ENCODE data around the gene TICAM1. TPM values are rescaled to one million over a fixed set of nuclear protein-coding genes. Genes with fewer than 3 reads are reported as not detected.

Gene TICAM1
- total and polyA plus RNA-seq, 10 of the 15 experiments (the other 5 are each of a cell fraction or from before 2014, with no cell fraction given) = 0.31 to 31.1 (median 5.3) TPM

GRCh38 chr19:4866595-4867424 lies 35.3 kb upstream of the TICAM1 start (continued):
- TF ChIP-seq ZNF687 (IDR thresholded peaks at IDR 0.05) = 0 out of 2 replicates have a peak, but pooled peaks have one; percentile 32
- 0 out of 2 replicates have a peak, but pooled peaks have one; percentile 7 for TF ChIP-seq ZNF207 (IDR thresholded peaks at IDR 0.05; ENCODE audit: borderline replicate concordance)

GRCh38 chr19:4861147-4861546 lies 29.6 kb upstream of the TICAM1 start:
- H3K79me2 ChIP-seq (ENCODE audit: control insufficient read depth, insufficient read depth, low read length) = peaks cover 10% of the 10 kb centered on the region
- peaks cover 20% of the 10 kb centered on the region for H3K4me1 ChIP-seq (ENCODE audit: control insufficient read depth, insufficient read depth, low read length)
- no peak for FAIRE-seq
- no peak overlapping the region for H2AFZ ChIP-seq (ENCODE audit: control insufficient read depth, low read depth, low read length)
- RAD21 ChIA-PET (ENCODE audit: unreplicated experiment) = interaction anchor here (0.6 to 1.3 kb wide), 4 partner anchors 9 to 52 kb away, joined by 3 to 5 read pairs (median 4); no protein-coding TSS in a partner anchor
- no peak overlapping the region for H3K4me3 ChIP-seq
- SMC1A ChIA-PET (ENCODE audit: uncharacterized antibody, unreplicated experiment) = interaction anchor here (6.7 kb wide), 1 partner anchor 51 kb away, joined by 35 read pairs; no protein-coding TSS in a partner anchor
- no TSS peak for BruUV-seq (replicated peaks)
- POLR2A ChIA-PET = interaction anchor here (0.5 to 0.9 kb wide), 3 partner anchors 9 to 44 kb away, joined by 3 to 4 read pairs (median 3); no protein-coding TSS in a partner anchor
- peak; percentile 26; the same call in 1 of the 2 replicates for TF ChIP-seq POLR2A (IDR thresholded peaks at IDR 0.05; ENCODE audit: low read depth, low read length)
- TF ChIP-seq FOXK2 (IDR thresholded peaks at IDR 0.05) = no peak
- intact Hi-C loops (cut with micrococcal nuclease; ENCODE audit: unreplicated experiment) (loop anchor here (10.0 kb wide), 1 partner anchor 104 kb away; the partner anchor contains the start of gene KDM4B), in situ Hi-C loops (cut with MboI) (no loop called here)
- WGBS (ENCODE audit: insufficient coverage, insufficient replicate concordance, low lambda C conversion rate, missing lambda C conversion rate) = 92% methylated on average over 8 of the region's 10 CpGs
- ATAC-seq = no peak
- no peak overlapping the region for H3K9ac ChIP-seq (ENCODE audit: control insufficient read depth, insufficient read depth, low read length)
- H3K4me2 ChIP-seq (ENCODE audit: control insufficient read depth, insufficient read depth) = no peak overlapping the region
- peaks cover 7 to 12% of the 10 kb centered on the region in 2 experiments for H3K36me3 ChIP-seq (ENCODE audit: control insufficient read depth in 2 of 2, insufficient read depth in 2 of 2, low read length in 1 of 2)
- H4K20me1 ChIP-seq (ENCODE audit: control insufficient read depth, insufficient read depth) = no peaks in the 10 kb centered on the region
- no peaks in the 10 kb centered on the region for H3K27me3 ChIP-seq (replicated peaks in 1 of 2; ENCODE audit: control insufficient read depth in 2 of 2, insufficient read depth in 2 of 2, low read length in 1 of 2)
- CTCF ChIA-PET = interaction anchor here (1.5 kb wide), 1 partner anchor 9 kb away, joined by 7 read pairs; no protein-coding TSS in a partner anchor
- no peak for DNase-seq (ENCODE audit: low read depth, low spot score)
- H3K27ac ChIP-seq (ENCODE audit: control insufficient read depth, insufficient read depth) = no peak overlapping the region
- no peaks in the 10 kb centered on the region for H3K9me3 ChIP-seq (replicated peaks; ENCODE audit: control insufficient read depth, insufficient read depth, low read length)
